ENCODE results near the gene KSR2. TPM values are rescaled to one million over a fixed set of nuclear protein-coding genes. Genes with fewer than 3 reads are reported as not detected.

The KSR2 gene
- total RNA-seq, 2 donors from 2014 or later: 0.66 to 1.0 TPM

- 75 to 78% methylated on average over 11 of the region's 11 CpGs for WGBS, 2 donors
- Histone ChIP-seq H3K27me3 (no peaks in the 10 kb centered on the region), H3K36me3 (replicated peaks in 1 of 2; ENCODE audit: insufficient read depth in 1 of 2, low read depth in 2 of 2) (no peaks in the 10 kb centered on the region), H3K9me3 (no peaks in the 10 kb centered on the region), H3K4me1 (peaks cover 23% of the 10 kb centered on the region), H3K4me3 (no peak overlapping the region), H3K27ac (no peak overlapping the region)
- TF ChIP-seq POLR2A (IDR thresholded peaks at IDR 0.05) (no peak), CTCF (IDR thresholded peaks at IDR 0.05) (no peak)
- intact Hi-C loops (cut with DNase I): no loop called here
- ATAC-seq (no peak), DNase-seq (no peak)
Measured at GRCh38 chr12:117412465-117413188, 556.2 kb downstream of the KSR2 start.

- Histone ChIP-seq H3K36me3 (replicated peaks in 1 of 2; ENCODE audit: insufficient read depth in 1 of 2, low read depth in 2 of 2) (no peaks in the 10 kb centered on the region), H3K9me3 (no peaks in the 10 kb centered on the region), H3K4me3 (no peak overlapping the region), H3K4me1 (peaks cover 28% of the 10 kb centered on the region), H3K27ac (peak overlapping the region; percentile 79 to 92 (median 90)), H3K27me3 (no peaks in the 10 kb centered on the region)
- intact Hi-C loops (cut with DNase I): no loop called here
- ATAC-seq: no peak
- no peak for DNase-seq
- TF ChIP-seq CTCF (IDR thresholded peaks at IDR 0.05) (no peak), POLR2A (IDR thresholded peaks at IDR 0.05) (no peak)
Measured at GRCh38 chr12:117409286-117409685, 559.5 kb downstream of the KSR2 start.

GRCh38 chr12:117408161-117408791, 560.5 kb downstream of the KSR2 start:
- WGBS, 2 donors: 6 to 15% methylated on average over 7 to 11 of the region's 11 CpGs
- ATAC-seq (peak; percentile 95), DNase-seq (peak; percentile 83 to 93 (median 92))
- H3K27ac ChIP-seq: peak overlapping the region; percentile 79 to 92 (median 90)
- no peaks in the 10 kb centered on the region for H3K36me3 ChIP-seq (replicated peaks in 1 of 2; ENCODE audit: insufficient read depth in 1 of 2, low read depth in 2 of 2)
- H3K4me1 ChIP-seq: peaks cover 28% of the 10 kb centered on the region
- TF ChIP-seq CTCF (IDR thresholded peaks at IDR 0.05) (no peak), POLR2A (IDR thresholded peaks at IDR 0.05) (peak in 2 of 3 donors; percentile 34 to 48)
- no peak overlapping the region for H3K4me3 ChIP-seq
- H3K27me3 ChIP-seq: no peaks in the 10 kb centered on the region
- intact Hi-C loops (cut with DNase I): no loop called here
- H3K9me3 ChIP-seq: no peaks in the 10 kb centered on the region

GRCh38 chr12:117404940-117405339, 563.9 kb downstream of the KSR2 start:
- H3K4me3 ChIP-seq: no peak overlapping the region
- intact Hi-C loops (cut with DNase I): no loop called here
- TF ChIP-seq POLR2A (IDR thresholded peaks at IDR 0.05) (no peak), CTCF (IDR thresholded peaks at IDR 0.05) (no peak)

More at GRCh38 chr12:117404940-117405339, 563.9 kb downstream of the KSR2 start:
- Histone ChIP-seq H3K27ac (no peak overlapping the region), H3K9me3 (no peaks in the 10 kb centered on the region), H3K27me3 (no peaks in the 10 kb centered on the region), H3K36me3 (replicated peaks in 1 of 2; ENCODE audit: insufficient read depth in 1 of 2, low read depth in 2 of 2) (no peaks in the 10 kb centered on the region), H3K4me1 (peaks cover 28% of the 10 kb centered on the region)
- DNase-seq (no peak), ATAC-seq (no peak)
- WGBS, 2 donors: 78 to 85% methylated on average over 7 of the region's 7 CpGs
